CD14-positive monocyte (primary cell): ENCODE data around the gene MEP1A. TPM values are rescaled to one million over a fixed set of nuclear protein-coding genes. Genes with fewer than 3 reads are reported as not detected.

Experiments used
- DNase-seq, 3 donors: peaks; one replicate each; pipeline ENCODE4 v3.0.0-alpha.2; 2011 to 2022
- H2AFZ ChIP-seq: 2 replicates; pipeline ENCODE4 v1.6.0; 2012; ENCODE audit warnings: mild to moderate bottlenecking, low read depth, low read length, inconsistent platforms; ENCODE audit not compliant: insufficient read depth, poor library complexity, severe bottlenecking
- H3K27ac ChIP-seq, 2 donors: 1 replicate in 1 of 2; 2 replicates in 1 of 2; pipeline ENCODE4 v1.5.1; 2012 to 2013; ENCODE audit warnings: low read length in 2 of 2, control low read depth in 1 of 2, inconsistent platforms in 1 of 2, low read depth in 1 of 2, mild to moderate bottlenecking in 1 of 2
- H3K27me3 ChIP-seq, 2 donors: one replicate each; pipeline versions ENCODE4 v1.6.0 to v1.6.1; 2011 to 2013; ENCODE audit warnings: low read length in 2 of 2; ENCODE audit not compliant: control insufficient read depth in 2 of 2, insufficient read depth in 2 of 2
- H3K36me3 ChIP-seq, 2 donors: replicated peaks in 1 of 2; 1 replicate in 1 of 2; 2 replicates in 1 of 2; pipeline versions ENCODE4 v1.5.1 to v1.6.1; 2012 to 2013; ENCODE audit warnings: low read length in 2 of 2, control low read depth in 1 of 2, inconsistent platforms in 1 of 2, mild to moderate bottlenecking in 1 of 2; ENCODE audit not compliant: insufficient read depth in 2 of 2, control insufficient read depth in 1 of 2
- H3K4me1 ChIP-seq, 2 donors: 1 replicate in 1 of 2; 2 replicates in 1 of 2; pipeline versions ENCODE4 v1.5.1 to v1.6.1; 2012 to 2013; ENCODE audit warnings: low read length in 2 of 2, control low read depth in 1 of 2, inconsistent platforms in 1 of 2, mild to moderate bottlenecking in 1 of 2, moderate library complexity in 1 of 2; ENCODE audit not compliant: insufficient read depth in 2 of 2, control insufficient read depth in 1 of 2
- H3K4me2 ChIP-seq: replicated peaks from 2 replicates; pipeline ENCODE3; 2012; ENCODE audit warnings: low read length, moderate library complexity, mild to moderate bottlenecking; ENCODE audit not compliant: poor library complexity, severe bottlenecking; ENCODE audit errors: extremely low read depth
- H3K4me3 ChIP-seq, 3 experiments: fragments of 200-600 bp in 1 of 3; sonication (generic) in 1 of 3; replicated peaks in 1 of 3; 1 replicate in 2 of 3; 2 replicates in 1 of 3; pipeline ENCODE4 v1.5.1; 2011 to 2013; ENCODE audit warnings: low read length in 3 of 3, mild to moderate bottlenecking in 3 of 3, control low read depth in 2 of 3, low read depth in 2 of 3, inconsistent platforms in 1 of 3, moderate library complexity in 1 of 3
- H3K79me2 ChIP-seq: 2 replicates; pipeline ENCODE4 v1.6.0; 2012; ENCODE audit warnings: mild to moderate bottlenecking, control low read depth, inconsistent platforms, low read length, moderate library complexity; ENCODE audit not compliant: insufficient read depth
- H3K9ac ChIP-seq: 2 replicates; pipeline ENCODE4 v1.6.0; 2017; ENCODE audit warnings: low read length, mild to moderate bottlenecking; ENCODE audit not compliant: insufficient read depth, poor library complexity, severe bottlenecking
- H3K9me3 ChIP-seq, 2 donors: replicated peaks in 1 of 2; 1 replicate in 1 of 2; 2 replicates in 1 of 2; pipeline versions ENCODE4 v1.5.1 to v1.6.1; 2012 to 2013; ENCODE audit warnings: low read length in 2 of 2, control low read depth in 1 of 2; ENCODE audit not compliant: control insufficient read depth in 1 of 2, insufficient read depth in 1 of 2
- H4K20me1 ChIP-seq: 2 replicates; pipeline ENCODE4 v1.6.0; 2012; ENCODE audit warnings: mild to moderate bottlenecking, low read length, control low read depth, moderate library complexity; ENCODE audit not compliant: insufficient read depth
- H3K27ac Mint-ChIP-seq, 7 donors: one replicate each; pipeline ENCODE4 v1.8.0; 2020; ENCODE audit warnings: mild to moderate bottlenecking in 7 of 7, mixed read lengths in 7 of 7, moderate library complexity in 6 of 7, inconsistent platforms in 2 of 7
- H3K27me3 Mint-ChIP-seq, 3 donors: one replicate each; pipeline ENCODE4 v1.8.0; 2021 to 2022; ENCODE audit warnings: low read depth in 3 of 3, mild to moderate bottlenecking in 3 of 3, mixed read lengths in 3 of 3, moderate library complexity in 3 of 3, inconsistent platforms in 1 of 3
- H3K36me3 Mint-ChIP-seq, 2 donors: one replicate each; pipeline ENCODE4 v1.8.0; 2020; ENCODE audit warnings: mixed read lengths in 2 of 2, inconsistent platforms in 1 of 2, mild to moderate bottlenecking in 1 of 2
- H3K4me1 Mint-ChIP-seq: one replicate; pipeline ENCODE4 v1.8.0; 2020; ENCODE audit warnings: mild to moderate bottlenecking, mixed read lengths
- H3K4me3 Mint-ChIP-seq, 2 donors: one replicate each; pipeline ENCODE4 v1.8.0; 2020; ENCODE audit warnings: mild to moderate bottlenecking in 2 of 2, mixed read lengths in 2 of 2, moderate library complexity in 1 of 2
- H3K9me3 Mint-ChIP-seq, 7 donors: one replicate each; pipeline ENCODE4 v1.8.0; 2020 to 2022; ENCODE audit warnings: mixed read lengths in 7 of 7, mild to moderate bottlenecking in 6 of 7, moderate library complexity in 6 of 7, inconsistent platforms in 2 of 7
- WGBS: methylation state at CpG from one replicate; pipeline ENCODE4 v1.1.5; 2013; ENCODE audit warnings: missing lambda C conversion rate; ENCODE audit not compliant: insufficient coverage; 5-methylcytosine and 5-hydroxymethylcytosine counted together
- intact Hi-C, 2 donors: fragments of 100-400 bp; cut with micrococcal nuclease; formaldehyde crosslinking; loops; one replicate each; pipeline versions ENCODE4 v1.15.0 to v1.15.1; 2023
- polyA plus RNA-seq, 3 donors: library from polyadenylated mRNA; depleted of rRNA in 1 of 3; unstranded in 2 of 3; stranded (reverse) in 1 of 3; fragments of 300-500 nt in 2 of 3; fragments of >200 nt in 1 of 3; fragmentation: Illumina TruSeq in 2 of 3; gene quantifications; 1 replicate in 2 of 3; 2 replicates in 1 of 3; pipeline ENCODE4 v1.2.3, GENCODE V29; 2012 to 2021
- TF ChIP-seq, protein P1 (sequence below): fragments of 200-600 bp; IDR thresholded peaks from one replicate; pipeline ENCODE4 v1.8.0; 2022; ENCODE audit warnings: antibody characterized with exemption, mild to moderate bottlenecking

MEP1A gene
- polyA plus RNA-seq, 3 donors, result 0.05 to 0.10 (median 0.07) TPM

DNA sequence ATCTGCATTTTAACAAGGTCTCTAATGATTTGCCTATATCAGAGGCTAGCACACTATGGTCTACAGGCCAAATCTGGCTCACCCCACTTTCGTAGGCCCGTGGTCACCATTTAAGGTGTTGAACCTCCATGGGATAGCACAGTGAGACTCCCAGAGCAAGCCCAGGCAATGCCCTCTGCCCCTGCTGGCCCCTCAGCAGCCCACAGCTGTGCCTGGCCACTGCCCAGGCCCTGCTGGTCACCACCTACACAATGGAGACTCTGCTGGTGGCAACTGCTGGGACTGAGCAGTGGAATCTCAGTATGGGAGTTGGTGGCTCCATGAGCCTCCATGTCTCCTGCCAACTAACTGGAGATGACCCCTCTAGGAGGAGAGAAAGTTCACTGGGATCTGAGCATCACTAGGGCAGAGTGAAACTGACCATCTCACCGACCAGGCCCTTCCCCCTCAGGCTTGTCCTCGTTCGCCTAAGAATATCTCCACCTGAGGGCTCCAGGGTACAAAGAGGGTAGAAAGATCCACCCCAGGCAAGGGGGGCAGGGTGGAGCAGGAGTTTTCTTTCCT is 44.2 kb upstream of the MEP1A start:
- Histone ChIP-seq H3K27me3 (no peaks in the 10 kb centered on the region), H3K4me3 (no peak overlapping the region), H3K9ac (no peak overlapping the region), H3K4me2 (no peak overlapping the region), H3K27ac (no peak overlapping the region), H3K36me3 (no peaks in the 10 kb centered on the region), H4K20me1 (no peaks in the 10 kb centered on the region), H3K9me3 (no peaks in the 10 kb centered on the region), H3K79me2 (no peaks in the 10 kb centered on the region), H3K4me1 (peaks cover 15 to 17% of the 10 kb centered on the region in 2 donors), H2AFZ (no peak overlapping the region)
- Mint-ChIP-seq H3K27ac (peak overlapping the region in 2 of 7 donors; percentile 18 to 40), H3K9me3 (peaks cover 4 to 11% (median 8%) of the 10 kb centered on the region in 7 donors), H3K4me1 (peaks cover 26% of the 10 kb centered on the region), H3K4me3 (no peak overlapping the region), H3K36me3 (no peaks in the 10 kb centered on the region), H3K27me3 (peaks cover 0 to 2% (median 0%) of the 10 kb centered on the region in 3 donors)
- TF ChIP-seq, protein P1, sequence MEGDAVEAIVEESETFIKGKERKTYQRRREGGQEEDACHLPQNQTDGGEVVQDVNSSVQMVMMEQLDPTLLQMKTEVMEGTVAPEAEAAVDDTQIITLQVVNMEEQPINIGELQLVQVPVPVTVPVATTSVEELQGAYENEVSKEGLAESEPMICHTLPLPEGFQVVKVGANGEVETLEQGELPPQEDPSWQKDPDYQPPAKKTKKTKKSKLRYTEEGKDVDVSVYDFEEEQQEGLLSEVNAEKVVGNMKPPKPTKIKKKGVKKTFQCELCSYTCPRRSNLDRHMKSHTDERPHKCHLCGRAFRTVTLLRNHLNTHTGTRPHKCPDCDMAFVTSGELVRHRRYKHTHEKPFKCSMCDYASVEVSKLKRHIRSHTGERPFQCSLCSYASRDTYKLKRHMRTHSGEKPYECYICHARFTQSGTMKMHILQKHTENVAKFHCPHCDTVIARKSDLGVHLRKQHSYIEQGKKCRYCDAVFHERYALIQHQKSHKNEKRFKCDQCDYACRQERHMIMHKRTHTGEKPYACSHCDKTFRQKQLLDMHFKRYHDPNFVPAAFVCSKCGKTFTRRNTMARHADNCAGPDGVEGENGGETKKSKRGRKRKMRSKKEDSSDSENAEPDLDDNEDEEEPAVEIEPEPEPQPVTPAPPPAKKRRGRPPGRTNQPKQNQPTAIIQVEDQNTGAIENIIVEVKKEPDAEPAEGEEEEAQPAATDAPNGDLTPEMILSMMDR, result no peak
- intact Hi-C loops, result no loop called here
- 100% methylated on average over 2 of the region's 5 CpGs for WGBS
- DNase-seq, result no peak

GRCh38 chr6:46749731-46750130 is 43.5 kb upstream of the MEP1A start:
- peaks cover 0 to 2% (median 0%) of the 10 kb centered on the region in 3 donors for H3K27me3 Mint-ChIP-seq
- Histone ChIP-seq H3K79me2 (no peaks in the 10 kb centered on the region), H3K27ac (no peak overlapping the region), H3K9me3 (no peaks in the 10 kb centered on the region), H2AFZ (no peak overlapping the region), H3K4me3 (no peak overlapping the region), H3K9ac (no peak overlapping the region), H4K20me1 (no peaks in the 10 kb centered on the region), H3K4me1 (peaks cover 15 to 17% of the 10 kb centered on the region in 2 donors), H3K27me3 (no peaks in the 10 kb centered on the region), H3K36me3 (no peaks in the 10 kb centered on the region), H3K4me2 (no peak overlapping the region)
- TF ChIP-seq, protein P1, result no peak
- peaks cover 26% of the 10 kb centered on the region for H3K4me1 Mint-ChIP-seq
- intact Hi-C loops, result no loop called here
- no peak overlapping the region for H3K4me3 Mint-ChIP-seq
- H3K36me3 Mint-ChIP-seq, result no peaks in the 10 kb centered on the region
- no peak for DNase-seq
- 91% methylated on average over 5 of the region's 5 CpGs for WGBS
- H3K9me3 Mint-ChIP-seq, result peaks cover 0 to 6% (median 2%) of the 10 kb centered on the region in 7 donors
- peak overlapping the region in 1 of 7 donors; percentile 55 for H3K27ac Mint-ChIP-seq
